ENCODE data around the gene TMEM39A.

TMEM39A gene

DNA sequence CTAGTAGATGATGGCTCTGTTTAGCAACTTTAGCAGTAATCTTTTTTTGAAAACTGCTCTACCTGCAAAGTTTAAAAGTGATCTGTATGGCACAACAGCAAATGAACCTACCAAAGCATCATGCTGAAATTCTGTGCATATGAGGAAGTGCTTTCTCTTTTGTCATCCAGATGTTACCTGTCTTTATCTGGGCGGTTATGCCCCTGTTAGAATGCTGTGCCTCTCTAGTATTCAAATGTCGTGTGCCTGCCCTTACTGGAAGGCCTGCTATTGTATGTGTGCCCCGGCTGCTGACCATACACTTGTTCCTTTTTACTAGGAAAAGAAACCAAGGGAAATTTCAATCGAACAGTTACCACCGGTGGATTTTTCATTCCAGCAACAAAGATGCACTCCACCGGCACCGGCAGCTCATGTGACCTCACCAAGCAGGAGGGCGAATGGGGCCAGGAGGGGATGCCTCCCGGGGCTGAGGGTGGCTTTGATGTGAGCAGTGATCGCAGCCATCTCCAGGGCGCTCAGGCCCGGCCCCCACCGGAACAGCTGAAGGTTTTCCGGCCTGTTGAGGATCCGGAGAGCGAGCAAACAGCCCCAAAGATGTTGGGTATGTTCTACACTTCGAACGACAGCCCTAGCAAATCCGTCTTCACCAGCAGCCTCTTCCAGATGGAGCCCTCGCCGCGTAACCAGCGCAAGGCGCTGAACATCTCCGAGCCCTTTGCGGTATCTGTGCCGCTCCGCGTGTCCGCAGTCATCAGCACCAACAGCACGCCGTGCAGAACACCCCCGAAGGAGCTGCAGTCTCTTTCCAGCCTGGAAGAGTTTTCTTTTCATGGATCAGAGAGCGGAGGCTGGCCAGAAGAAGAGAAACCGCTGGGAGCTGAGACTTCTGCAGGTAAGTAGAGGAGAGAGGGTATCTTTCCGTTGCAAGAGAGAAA lies 61.6 kb downstream of the TMEM39A start:
- no peak for DNase-seq (ENCODE audit: extremely low read depth in 1 of 2, low read depth in 1 of 2)

DNA sequence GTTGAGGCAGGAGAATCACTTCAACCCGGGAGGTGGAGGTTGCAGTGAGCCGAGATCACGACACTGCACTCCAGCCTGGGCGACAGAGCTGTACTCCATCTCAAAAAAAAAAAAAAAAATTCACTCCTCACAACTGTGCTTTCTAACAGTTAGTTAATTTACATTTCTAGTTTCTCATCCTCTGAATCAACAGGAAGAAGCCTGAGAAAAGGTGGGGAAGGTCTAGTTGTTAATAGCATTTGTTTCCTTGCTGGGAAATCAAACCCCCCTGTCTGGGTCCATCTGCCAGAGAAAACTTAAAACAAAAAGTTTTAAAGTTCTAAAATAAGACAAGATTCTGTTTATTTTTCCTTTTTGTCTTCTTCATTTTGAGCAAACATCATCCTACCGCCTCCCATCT lies 62.3 kb downstream of the TMEM39A start:
- no peak for DNase-seq (ENCODE audit: extremely low read depth in 1 of 2, low read depth in 1 of 2)

DNA sequence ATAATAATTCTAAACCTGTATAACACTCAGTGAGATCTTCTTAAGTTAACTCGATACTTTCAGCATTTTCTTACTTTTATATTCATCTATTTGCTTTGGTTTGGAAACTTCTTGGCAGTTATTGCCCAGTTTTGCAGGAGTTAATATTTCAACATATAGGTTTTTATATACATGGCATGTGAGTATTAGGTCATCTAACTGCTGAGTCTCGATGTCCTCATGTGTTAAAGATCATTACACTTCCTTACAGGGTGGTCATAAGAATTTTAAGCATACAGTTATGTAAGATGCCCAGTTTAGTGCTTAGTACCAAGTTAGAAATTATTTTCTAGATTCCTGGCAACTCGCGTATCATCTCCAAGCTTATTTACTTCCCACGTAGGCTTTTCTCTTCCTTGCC lies 62.9 kb downstream of the TMEM39A start:
- DNase-seq (ENCODE audit: extremely low read depth in 1 of 2, low read depth in 1 of 2), result no peak

GRCh38 chr3:119396870-119397269 lies 66.5 kb downstream of the TMEM39A start:
- no peak for DNase-seq (ENCODE audit: extremely low read depth in 1 of 2, low read depth in 1 of 2)

DNA sequence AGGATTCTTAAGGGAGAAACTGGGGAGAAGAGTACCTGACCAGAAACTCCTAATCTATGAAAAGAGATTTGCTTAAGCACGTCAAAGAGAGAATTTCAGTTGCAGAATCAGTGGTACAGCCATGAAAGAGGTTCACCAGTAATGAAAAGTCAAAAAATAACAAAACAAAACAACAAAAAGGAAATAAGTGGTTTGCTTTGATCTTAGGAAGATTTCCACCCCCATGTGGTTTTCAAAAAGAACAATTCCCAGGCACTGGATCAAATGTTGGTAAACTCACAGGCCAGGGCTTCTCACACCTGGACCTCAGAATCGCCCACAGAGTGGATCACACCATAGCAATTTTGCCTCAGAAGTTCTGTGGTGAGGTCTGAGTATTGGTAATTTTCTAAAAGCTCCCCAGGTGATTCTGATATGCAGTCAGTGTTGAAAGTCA lies 67.5 kb downstream of the TMEM39A start:
- DNase-seq (ENCODE audit: extremely low read depth in 1 of 2, low read depth in 1 of 2), result no peak

- no peak for DNase-seq (ENCODE audit: extremely low read depth in 1 of 2, low read depth in 1 of 2)
Measured at GRCh38 chr3:119388577-119388976, 74.8 kb downstream of the TMEM39A start.

GRCh38 chr3:119382134-119382533 lies 81.3 kb downstream of the TMEM39A start:
- no peak for DNase-seq (ENCODE audit: extremely low read depth in 1 of 2, low read depth in 1 of 2)

- DNase-seq (ENCODE audit: extremely low read depth in 1 of 2, low read depth in 1 of 2), result no peak
Measured at GRCh38 chr3:119380697-119381096, 82.7 kb downstream of the TMEM39A start.

All from activated CD8-positive, alpha-beta memory T cell treated with anti-CD3 and anti-CD28 coated beads for 1 hour (primary cell).